ES-I3 (cell line): ENCODE results near the gene CAP2.
"Not testable (repeated sequence)": the region's sequence is repeated elsewhere in the genome, so short reads cannot be mapped to it uniquely, and the experiment has no call there.

ENCODE experiments used
- H3K36me3 ChIP-seq: 2 replicates; pipeline ENCODE4 v1.6.1; 2013; ENCODE audit warnings: mild to moderate bottlenecking, low read length, control low read depth, moderate library complexity; ENCODE audit not compliant: insufficient read depth
- H3K4me1 ChIP-seq: 2 replicates; pipeline ENCODE4 v1.6.1; 2013; ENCODE audit warnings: mild to moderate bottlenecking, control low read depth, low read length; ENCODE audit not compliant: insufficient read depth
- H3K9ac ChIP-seq: 2 replicates; pipeline ENCODE4 v1.6.1; 2013; ENCODE audit warnings: low read depth, mild to moderate bottlenecking, low read length, moderate library complexity
- H3K9me3 ChIP-seq: 2 replicates; pipeline ENCODE4 v1.6.1; 2013; ENCODE audit warnings: mild to moderate bottlenecking, low read length, moderate library complexity; ENCODE audit not compliant: control insufficient read depth, insufficient read depth

CAP2 gene

DNA sequence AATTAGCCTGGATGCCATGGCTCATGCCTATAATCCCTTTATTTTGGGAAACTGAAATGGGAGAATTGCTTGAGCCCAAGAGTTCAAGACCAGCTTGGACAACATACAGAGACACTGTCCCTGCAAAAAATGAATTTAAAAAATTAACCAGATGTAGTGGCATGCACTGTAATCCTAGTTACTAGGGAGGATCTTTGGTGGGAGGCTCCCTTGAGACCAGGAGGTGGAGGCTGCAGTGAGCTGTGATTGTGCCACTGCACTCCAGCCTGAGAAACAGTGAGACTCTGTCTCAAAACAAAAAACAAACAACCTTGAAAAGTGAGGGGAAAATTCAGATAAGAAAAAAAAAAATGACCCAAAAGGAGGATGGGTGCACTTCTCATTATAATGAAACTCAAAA lies 23.4 kb downstream of the CAP2 start:
- Histone ChIP-seq H3K4me1 (peaks cover 32% of the 10 kb centered on the region; the same call in 1 of the 2 replicates), H3K9me3 (no peaks in the 10 kb centered on the region), H3K36me3 (no peaks in the 10 kb centered on the region), H3K9ac (no peak overlapping the region)

DNA sequence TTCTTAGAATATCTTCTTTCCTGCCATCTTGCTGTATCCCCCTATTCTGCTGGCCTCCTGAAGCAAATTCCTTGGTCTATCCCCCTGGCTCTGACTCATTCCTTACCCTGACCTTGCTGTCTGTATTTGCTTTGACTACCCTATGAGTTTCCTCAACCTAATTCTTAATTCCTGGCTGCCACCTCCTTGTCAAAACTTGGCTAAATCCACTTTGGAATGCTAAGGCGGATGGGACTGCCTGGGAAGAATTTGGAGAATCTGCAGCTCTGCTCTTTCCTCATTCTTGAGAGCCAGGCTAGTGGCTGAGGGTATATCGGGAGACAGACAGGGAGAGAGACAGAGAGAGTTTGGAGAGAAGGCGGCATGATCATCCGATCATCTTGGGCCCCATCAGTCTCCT lies 24.4 kb downstream of the CAP2 start:
- Histone ChIP-seq H3K9ac (no peak overlapping the region; the same call in 1 of the 2 replicates), H3K4me1 (peaks cover 32% of the 10 kb centered on the region; the same call in 1 of the 2 replicates), H3K36me3 (no peaks in the 10 kb centered on the region), H3K9me3 (no peaks in the 10 kb centered on the region)

DNA sequence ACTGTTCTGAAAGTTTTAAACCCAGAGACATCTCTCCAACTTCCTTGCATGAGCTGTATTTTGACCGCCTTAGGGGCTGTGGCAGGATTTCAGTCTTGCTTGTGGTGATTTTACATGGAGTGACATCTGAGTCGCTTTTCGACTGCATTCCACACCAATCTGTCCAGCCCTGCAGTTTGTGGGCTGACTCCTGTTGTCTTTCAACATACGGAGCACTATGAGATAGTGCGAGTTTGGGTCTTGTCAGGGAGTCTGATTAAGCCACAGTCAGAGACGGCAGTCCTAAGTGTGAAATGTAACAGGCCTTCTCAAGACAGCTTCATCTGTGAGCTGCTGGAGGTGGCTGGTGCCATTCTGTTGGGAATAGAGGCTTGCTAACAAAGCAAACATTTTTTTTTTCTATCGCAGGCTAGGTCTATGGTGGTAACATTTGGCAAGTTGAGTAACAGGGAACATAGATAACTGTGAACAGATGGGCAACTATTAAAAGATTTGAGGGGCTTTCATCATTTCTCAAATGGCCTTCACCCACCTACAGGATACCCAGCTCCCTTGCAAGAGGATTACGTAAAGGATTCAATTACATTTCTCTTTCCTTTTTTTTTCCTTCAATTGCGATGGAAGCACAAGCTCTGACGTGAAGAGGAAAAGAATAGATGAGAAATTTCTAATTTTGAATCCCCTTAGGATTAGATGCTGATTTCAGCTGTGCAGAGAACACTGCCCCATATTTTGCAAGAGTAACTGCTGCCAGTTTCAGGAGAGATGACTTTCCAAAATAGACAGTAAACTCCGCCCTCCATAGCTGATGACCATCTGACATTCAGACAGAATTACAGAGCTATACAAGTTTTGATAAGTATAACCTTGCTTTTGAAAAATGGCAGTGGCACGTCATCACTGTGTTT lies 25.1 kb downstream of the CAP2 start:
- Histone ChIP-seq H3K36me3 (no peaks in the 10 kb centered on the region), H3K9ac (no peak overlapping the region; the same call in 1 of the 2 replicates), H3K9me3 (no peaks in the 10 kb centered on the region), H3K4me1 (peaks cover 32% of the 10 kb centered on the region; the same call in 1 of the 2 replicates)

DNA sequence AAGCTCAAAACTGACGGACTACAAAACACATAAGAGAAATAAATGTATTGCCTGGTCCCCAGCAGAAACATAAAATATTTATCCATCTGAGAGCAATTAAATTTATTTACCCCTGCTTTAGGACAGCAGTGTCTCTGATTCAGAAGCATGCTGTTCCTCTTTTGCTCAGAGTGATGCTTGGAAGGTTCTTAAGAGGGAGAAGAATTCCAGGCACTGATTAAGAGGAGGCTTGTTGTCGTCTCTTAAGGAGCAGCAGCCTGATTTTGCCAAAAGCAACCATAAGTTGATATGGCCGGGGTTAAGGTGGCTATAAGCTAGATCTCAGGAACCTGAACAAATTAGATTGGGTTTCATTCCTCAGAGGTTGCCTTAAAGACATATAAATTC lies 25.8 kb downstream of the CAP2 start:
- H3K9me3 ChIP-seq, result no peaks in the 10 kb centered on the region
- H3K4me1 ChIP-seq, result peaks cover 32% of the 10 kb centered on the region; the same call in 1 of the 2 replicates
- no peak overlapping the region for H3K9ac ChIP-seq
- no peaks in the 10 kb centered on the region for H3K36me3 ChIP-seq

DNA sequence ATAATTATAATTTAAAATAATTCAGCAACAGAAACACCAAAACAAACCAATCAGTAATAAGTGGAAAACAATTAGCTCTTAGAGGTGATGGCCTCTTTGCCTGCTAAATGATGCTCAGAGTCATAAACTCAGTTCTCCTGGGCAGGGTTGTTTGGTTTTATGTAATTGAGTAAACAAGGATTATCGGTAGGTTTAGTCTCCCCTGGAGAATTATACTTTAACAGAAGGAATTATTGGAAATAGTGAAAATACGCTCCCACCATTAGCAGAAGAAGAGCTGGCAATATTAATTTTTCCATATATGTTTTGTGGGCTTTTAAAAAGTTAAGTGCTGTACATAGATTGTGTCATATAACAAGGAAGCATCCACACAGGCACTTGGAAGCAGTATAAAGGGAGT lies 27.0 kb downstream of the CAP2 start:
- H3K9ac ChIP-seq, result no peak overlapping the region
- peaks cover 32% of the 10 kb centered on the region; the same call in 1 of the 2 replicates for H3K4me1 ChIP-seq

DNA sequence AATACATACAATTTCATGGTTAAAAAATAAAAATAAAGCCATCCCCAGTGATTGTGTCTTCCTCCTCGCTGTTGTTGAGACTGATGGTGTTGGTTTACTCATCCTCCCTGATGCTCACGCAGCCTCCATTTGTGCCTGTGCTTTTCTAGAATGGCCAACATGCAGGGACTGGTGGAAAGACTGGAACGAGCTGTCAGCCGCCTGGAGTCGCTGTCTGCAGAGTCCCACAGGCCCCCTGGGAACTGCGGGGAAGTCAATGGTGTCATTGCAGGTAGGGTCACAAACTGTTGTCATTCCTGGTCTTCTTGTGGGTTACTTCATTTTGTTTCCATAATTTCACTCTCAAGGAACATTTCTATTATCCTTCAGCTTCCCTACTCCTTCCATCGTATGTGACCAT lies 28.0 kb downstream of the CAP2 start:
- Histone ChIP-seq H3K36me3 (no peaks in the 10 kb centered on the region), H3K4me1 (peaks cover 28% of the 10 kb centered on the region; the same call in 1 of the 2 replicates), H3K9me3 (no peaks in the 10 kb centered on the region), H3K9ac (no peak overlapping the region)

More for the DNA sequence above, 27.0 kb downstream of the CAP2 start:
- no peaks in the 10 kb centered on the region for H3K36me3 ChIP-seq
- no peaks in the 10 kb centered on the region for H3K9me3 ChIP-seq

DNA sequence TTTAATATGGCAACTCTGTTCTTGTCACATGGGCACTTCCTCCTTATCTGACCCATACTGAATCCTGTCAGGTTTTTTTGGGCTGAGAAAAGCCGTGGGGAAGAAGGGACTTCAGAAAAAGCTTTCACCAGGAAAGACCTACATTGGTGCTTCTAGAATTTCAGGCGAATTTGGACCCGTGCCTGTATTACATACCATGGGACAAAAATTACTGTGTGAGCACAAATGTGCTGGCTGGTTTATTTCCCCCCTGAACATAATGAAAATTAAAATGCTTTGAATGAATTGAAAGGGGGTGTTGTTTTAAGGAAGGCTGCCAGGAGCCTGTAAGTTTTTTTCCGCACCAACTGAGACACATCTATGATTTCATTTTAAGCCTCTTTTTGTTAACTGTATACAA lies 29.6 kb downstream of the CAP2 start:
- no peaks in the 10 kb centered on the region for H3K9me3 ChIP-seq
- no peaks in the 10 kb centered on the region for H3K36me3 ChIP-seq
- peaks cover 13% of the 10 kb centered on the region; the same call in 1 of the 2 replicates for H3K4me1 ChIP-seq
- H3K9ac ChIP-seq, result no peak overlapping the region

DNA sequence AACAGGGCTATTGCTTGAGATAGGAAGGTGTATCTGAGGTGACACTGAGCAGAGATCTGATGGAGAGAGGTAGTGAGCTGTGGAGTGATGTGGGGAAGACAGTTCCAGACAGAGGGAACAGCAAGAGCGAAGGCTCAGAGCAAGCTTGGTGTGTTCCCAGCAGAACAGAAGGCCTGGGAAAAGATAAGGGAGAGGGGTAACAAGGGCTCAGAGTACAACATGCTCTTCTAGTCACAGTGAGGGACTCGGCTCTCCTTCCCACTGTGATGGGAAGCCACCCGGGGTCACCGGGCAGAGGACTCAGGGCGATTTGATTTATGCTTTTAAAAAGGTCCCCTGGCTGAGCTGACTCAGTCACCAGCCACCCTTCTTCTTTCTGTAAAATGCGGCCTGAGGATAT lies 33.7 kb downstream of the CAP2 start:
- Histone ChIP-seq H3K36me3 (no peaks in the 10 kb centered on the region), H3K9me3 (no peaks in the 10 kb centered on the region), H3K4me1 (peaks cover 15% of the 10 kb centered on the region), H3K9ac (no peak overlapping the region)

DNA sequence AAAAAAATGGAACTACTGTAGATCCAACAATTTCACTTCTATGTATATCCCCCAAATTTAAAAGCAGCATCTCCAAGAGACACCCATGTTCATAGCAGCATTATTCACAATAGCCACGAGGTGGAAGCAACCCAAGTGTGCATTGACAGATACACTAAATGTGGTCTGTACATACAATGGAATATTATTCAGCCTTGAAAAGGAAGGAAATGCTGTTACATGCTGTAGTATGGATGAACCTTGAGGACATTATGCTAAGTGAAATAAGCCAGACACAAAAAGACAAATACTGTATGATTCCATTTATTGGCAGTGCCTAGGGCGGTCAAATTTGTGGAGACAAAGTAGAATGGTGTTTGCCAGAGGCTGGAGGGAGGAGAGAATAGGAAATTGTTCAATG lies 34.2 kb downstream of the CAP2 start:
- Histone ChIP-seq H3K9me3 (no peaks in the 10 kb centered on the region), H3K9ac (no peak overlapping the region), H3K36me3 (no peaks in the 10 kb centered on the region), H3K4me1 (peaks cover 19% of the 10 kb centered on the region)

DNA sequence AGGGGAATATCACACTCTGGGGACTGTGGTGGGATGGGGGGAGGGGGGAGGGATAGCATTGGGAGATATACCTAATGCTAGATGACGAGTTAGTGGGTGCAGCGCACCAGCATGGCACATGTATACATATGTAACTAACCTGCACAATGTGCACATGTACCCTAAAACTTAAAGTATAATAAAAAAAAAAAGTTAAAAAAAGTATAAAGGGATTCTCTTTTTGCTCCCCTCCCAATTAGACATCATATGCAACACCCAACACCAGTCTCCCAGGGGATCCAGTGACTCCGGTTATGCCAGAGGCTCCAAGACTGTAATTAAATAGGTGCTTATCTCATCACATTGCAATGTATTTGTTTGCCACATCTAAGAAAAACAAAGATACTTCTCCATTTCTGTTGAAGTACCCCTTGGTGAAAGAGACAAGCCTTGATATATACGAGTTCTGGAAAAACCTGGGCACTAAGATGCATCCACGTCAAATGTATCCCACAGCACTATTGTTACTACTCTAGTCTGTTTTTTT lies 35.3 kb downstream of the CAP2 start:
- H3K9ac ChIP-seq, H3K9me3 ChIP-seq, H3K36me3 ChIP-seq: not testable (repeated sequence)
- H3K4me1 ChIP-seq, result peaks cover 19% of the 10 kb centered on the region; the same call in 1 of the 2 replicates

DNA sequence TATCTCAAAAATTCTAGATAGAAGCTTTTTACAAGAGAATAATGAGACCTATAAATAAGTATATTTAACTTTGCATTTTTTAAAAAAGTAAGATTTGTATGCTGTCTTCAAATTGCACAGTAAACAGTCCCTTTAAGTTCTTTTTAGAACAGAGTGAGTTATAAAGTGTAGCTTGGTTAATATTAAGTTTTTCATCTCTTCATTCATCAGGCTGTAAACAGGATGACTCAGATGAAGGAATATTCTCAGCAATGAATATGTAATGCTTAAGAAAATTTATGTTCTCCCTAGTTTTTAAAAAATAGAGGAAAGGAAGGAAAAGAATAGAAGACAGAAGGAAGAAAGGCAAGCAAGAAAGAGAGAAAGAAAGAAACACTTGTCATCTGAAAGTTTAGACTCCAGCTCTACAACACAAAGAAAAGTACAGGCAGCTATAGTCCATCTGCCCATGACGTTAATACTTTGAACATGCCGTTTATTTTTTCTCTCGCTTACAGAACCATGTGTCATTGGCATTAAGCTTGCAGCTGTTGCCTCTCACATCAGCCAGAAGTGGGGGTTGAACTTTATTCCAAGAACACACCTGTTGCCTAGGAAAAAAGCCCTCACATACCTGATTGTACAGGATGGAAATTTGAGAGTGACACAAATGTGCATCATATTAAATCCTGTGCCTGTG lies 36.1 kb downstream of the CAP2 start:
- Histone ChIP-seq H3K9ac (no peak overlapping the region), H3K36me3 (no peaks in the 10 kb centered on the region), H3K9me3 (no peaks in the 10 kb centered on the region), H3K4me1 (peaks cover 19% of the 10 kb centered on the region; the same call in 1 of the 2 replicates)

DNA sequence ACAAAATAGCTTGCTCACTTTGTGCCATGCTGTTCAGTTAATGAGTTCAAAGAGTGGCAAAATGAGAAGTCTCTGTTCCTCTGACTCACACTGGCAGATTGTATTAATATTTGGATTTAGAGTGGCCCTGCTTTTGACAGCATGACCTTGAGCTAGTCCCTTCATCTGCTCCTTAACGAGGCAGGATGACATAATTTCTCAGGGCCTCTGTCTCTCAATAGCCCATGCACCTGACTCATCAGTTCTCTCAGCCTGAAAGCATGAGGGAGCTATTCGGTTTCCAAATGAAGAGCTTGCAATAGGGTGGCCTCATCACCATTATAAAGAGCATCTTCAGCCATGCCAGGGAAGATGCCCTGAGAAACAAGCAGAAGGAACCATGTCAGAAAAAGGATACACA lies 38.2 kb downstream of the CAP2 start:
- peaks cover 19% of the 10 kb centered on the region; the same call in 1 of the 2 replicates for H3K4me1 ChIP-seq
- no peaks in the 10 kb centered on the region for H3K36me3 ChIP-seq
- H3K9ac ChIP-seq, result no peak overlapping the region
- H3K9me3 ChIP-seq, result no peaks in the 10 kb centered on the region

DNA sequence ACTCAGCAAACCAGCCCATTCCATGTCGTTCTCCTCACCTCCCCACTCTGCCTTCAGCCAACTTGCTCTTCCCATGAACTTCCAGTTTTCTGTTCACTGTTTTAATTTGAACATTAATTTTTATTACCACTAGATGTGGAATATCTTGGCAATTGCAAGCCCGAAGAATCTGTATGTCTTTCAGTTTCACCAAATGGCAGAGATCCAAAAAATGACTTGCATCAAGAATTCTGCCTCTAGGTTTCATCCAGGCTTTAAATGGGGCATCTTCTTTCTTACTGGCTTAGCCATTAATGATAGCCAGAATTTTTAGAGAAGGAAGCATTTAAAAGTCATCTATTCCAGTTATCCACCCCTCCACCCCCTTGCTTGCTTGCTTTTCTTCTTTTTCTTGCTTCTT lies 39.0 kb downstream of the CAP2 start:
- H3K9me3 ChIP-seq, result no peaks in the 10 kb centered on the region
- H3K36me3 ChIP-seq, result no peaks in the 10 kb centered on the region
- H3K4me1 ChIP-seq, result peaks cover 19% of the 10 kb centered on the region; the same call in 1 of the 2 replicates
- no peak overlapping the region for H3K9ac ChIP-seq

DNA sequence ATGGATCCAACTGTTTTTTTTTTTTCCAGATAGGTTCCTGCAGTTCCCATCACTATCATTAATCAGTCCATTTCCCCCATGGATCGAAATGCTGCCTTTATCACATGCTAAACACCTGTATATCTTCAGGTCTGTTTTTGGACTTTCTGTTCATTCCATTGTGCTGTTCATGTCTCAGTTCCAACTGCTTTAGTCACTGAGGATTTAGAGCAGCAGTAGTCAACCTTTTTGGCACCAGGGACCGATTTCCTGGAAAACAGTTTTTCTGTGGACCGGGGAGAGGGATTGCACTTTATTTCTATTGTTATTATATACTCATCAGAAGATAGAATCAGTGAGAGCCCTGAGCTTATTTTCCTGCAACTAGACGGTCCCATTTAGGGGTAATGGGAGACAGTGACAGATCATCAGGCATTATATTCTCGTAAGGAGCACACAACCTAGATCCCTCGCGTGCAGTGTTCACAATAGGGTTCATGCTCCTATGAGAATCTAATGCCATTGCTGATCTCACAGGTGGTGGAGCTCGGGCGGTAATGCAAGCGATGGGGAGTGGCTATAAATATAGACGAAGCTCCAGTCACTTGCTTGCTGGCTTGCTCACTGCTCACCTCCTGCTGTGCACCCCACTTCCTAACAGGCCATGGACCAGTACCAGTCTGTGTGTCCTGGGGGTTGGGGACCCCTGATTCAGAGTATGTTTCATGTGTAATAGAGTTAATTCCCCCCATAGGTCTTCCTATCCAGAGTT lies 46.0 kb downstream of the CAP2 start:
- no peaks in the 10 kb centered on the region for H3K4me1 ChIP-seq
- H3K36me3 ChIP-seq, result no peaks in the 10 kb centered on the region
- no peaks in the 10 kb centered on the region for H3K9me3 ChIP-seq
- no peak overlapping the region for H3K9ac ChIP-seq
